SK-N-SH (cell line): ENCODE results near the gene ST6GALNAC2. TPM values are rescaled to one million over a fixed set of nuclear protein-coding genes. Genes with fewer than 3 reads are reported as not detected.

Experiments used
- CTCF ChIA-PET: fragments of 300-600, 350-600 bp; formaldehyde crosslinking; extraction: SDS; loops from one replicate; lab custom pipeline; 2021; lab: Yijun Ruan, JAX
- POLR2A ChIA-PET: fragments of 350-600 bp; sonication (Branson Sonifier 250); formaldehyde crosslinking; extraction: SDS; loops from one replicate; lab custom pipeline; 2020; ENCODE audit warnings: antibody characterized with exemption, inconsistent platforms; lab: Yijun Ruan, JAX
- DNase-seq: peaks from one replicate; pipeline ENCODE4 v3.0.0; 2012
- H2AFZ ChIP-seq: fragments of 200-600 bp; sonication (generic); 2 replicates; pipeline ENCODE4 v1.8.1; 2016; ENCODE audit warnings: antibody characterized with exemption, mild to moderate bottlenecking, low read depth
- H3F3A ChIP-seq: fragments of 200-600 bp; sonication (generic); replicated peaks from 2 replicates; pipeline ENCODE3; 2016; ENCODE audit warnings: antibody characterized with exemption, mild to moderate bottlenecking; ENCODE audit not compliant: insufficient read depth
- H3K27ac ChIP-seq, 2 experiments: fragments of 200-500 bp in 1 of 2; fragments of 200-600 bp in 1 of 2; sonication (Bioruptor generic) in 1 of 2; sonication (generic), shearing (Covaris generic) in 1 of 2; 2 replicates each; pipeline versions ENCODE4 v1.5.1 to v1.6.1; 2014 to 2016; ENCODE audit warnings: low read depth in 2 of 2, inconsistent platforms in 1 of 2, low read length in 1 of 2, mild to moderate bottlenecking in 1 of 2, mixed read lengths in 1 of 2
- H3K27me3 ChIP-seq: fragments of 200-600 bp; sonication (generic), shearing (Covaris generic); 2 replicates; pipeline ENCODE4 v1.6.1; 2016; ENCODE audit warnings: mixed run types; ENCODE audit not compliant: insufficient read depth
- H3K36me3 ChIP-seq, 2 experiments: fragments of 200-500 bp in 1 of 2; fragments of 200-600 bp in 1 of 2; sonication (Bioruptor generic) in 1 of 2; sonication (generic) in 1 of 2; replicated peaks in 1 of 2; 2 replicates each; pipeline versions ENCODE3 to v1.5.1; 2014 to 2016; ENCODE audit warnings: low read length in 1 of 2, mild to moderate bottlenecking in 1 of 2; ENCODE audit not compliant: insufficient read depth in 2 of 2, control insufficient read depth in 1 of 2
- H3K4me1 ChIP-seq, 2 experiments: fragments of 200-500 bp in 1 of 2; fragments of 200-600 bp in 1 of 2; sonication (Bioruptor generic) in 1 of 2; sonication (generic), shearing (Covaris generic) in 1 of 2; 2 replicates each; pipeline versions ENCODE4 v1.5.1 to v1.6.1; 2014 to 2016; ENCODE audit warnings: low read depth in 1 of 2, low read length in 1 of 2, mixed run types in 1 of 2; ENCODE audit not compliant: insufficient read depth in 2 of 2, control insufficient read depth in 1 of 2
- H3K4me2 ChIP-seq: fragments of 200-600 bp; sonication (generic), shearing (Covaris generic); 2 replicates; pipeline ENCODE4 v1.6.1; 2017; ENCODE audit warnings: mixed run types
- H3K4me3 ChIP-seq, 2 experiments: fragments of 200-500 bp in 1 of 2; fragments of 200-600 bp in 1 of 2; sonication (Bioruptor generic) in 1 of 2; sonication (generic), shearing (Covaris generic) in 1 of 2; 2 replicates each; pipeline versions ENCODE4 v1.5.1 to v1.8.1; 2014 to 2016; ENCODE audit warnings: low read depth in 2 of 2, inconsistent platforms in 1 of 2, low read length in 1 of 2, mild to moderate bottlenecking in 1 of 2, mixed read lengths in 1 of 2, moderate library complexity in 1 of 2
- H3K79me2 ChIP-seq: fragments of 200-600 bp; sonication (generic); 2 replicates; pipeline ENCODE4 v1.8.1; 2017; ENCODE audit warnings: mild to moderate bottlenecking; ENCODE audit not compliant: insufficient read depth
- H3K9ac ChIP-seq: fragments of 200-600 bp; sonication (generic); 2 replicates; pipeline ENCODE4 v1.6.1; 2017; ENCODE audit warnings: mixed run types
- H3K9me2 ChIP-seq: fragments of 200-600 bp; sonication (generic); 2 replicates; pipeline ENCODE4 v1.6.1; 2017; ENCODE audit warnings: mixed run types
- H3K9me3 ChIP-seq: fragments of 200-600 bp; sonication (generic); 2 replicates; pipeline ENCODE4 v1.6.1; 2017; ENCODE audit warnings: mixed run types, mild to moderate bottlenecking, moderate library complexity
- H4K20me1 ChIP-seq: fragments of 200-600 bp; sonication (generic); 2 replicates; pipeline ENCODE4 v1.6.1; 2017; ENCODE audit warnings: mild to moderate bottlenecking, mixed run types; ENCODE audit not compliant: insufficient read depth
- ELF1 ChIP-seq: IDR thresholded peaks from 2 replicates; pipeline ENCODE4 v1.4.0; 2012
- EP300 ChIP-seq, 2 experiments: IDR thresholded peaks; 2 replicates each; pipeline versions ENCODE4 v1.4.0 to v1.6.1; 2012; ENCODE audit warnings: borderline replicate concordance in 1 of 2, low read depth in 1 of 2, low read length in 1 of 2
- GATA2 ChIP-seq: sonication (generic); formaldehyde crosslinking; IDR thresholded peaks from 2 replicates; pipeline ENCODE4 v1.5.0; 2020; ENCODE audit warnings: mild to moderate bottlenecking, missing genetic modification reagents
- RFX5 ChIP-seq: IDR thresholded peaks from 2 replicates; pipeline ENCODE4 v1.6.1; 2012; ENCODE audit warnings: mild to moderate bottlenecking, improper control_type of control experiment, low read length
- RXRA ChIP-seq: IDR thresholded peaks from 2 replicates; pipeline ENCODE4 v1.4.0; 2012; ENCODE audit warnings: low read depth, mild to moderate bottlenecking, borderline replicate concordance
- TCF12 ChIP-seq: IDR thresholded peaks from 2 replicates; pipeline ENCODE4 v1.4.0; 2012
- TEAD4 ChIP-seq: IDR thresholded peaks from 2 replicates; pipeline ENCODE4 v1.4.0; 2012; ENCODE audit warnings: mild to moderate bottlenecking, borderline replicate concordance; ENCODE audit not compliant: insufficient read depth
- WGBS: methylation state at CpG from one replicate; pipeline ENCODE4 v1.1.6; 2017; ENCODE audit warnings: low lambda C conversion rate; 5-methylcytosine and 5-hydroxymethylcytosine counted together
- polyA plus RNA-seq, 3 experiments: library from polyadenylated mRNA; depleted of rRNA; stranded (reverse); fragments of >200 nt; gene quantifications; 2 replicates each; pipeline ENCODE4 v1.2.3, GENCODE V29; 2012
- TF ChIP-seq, protein P1 (sequence below): IDR thresholded peaks from 2 replicates; pipeline ENCODE4 v1.6.1; 2012; ENCODE audit warnings: mild to moderate bottlenecking, low read depth, low read length, moderate library complexity
- TF ChIP-seq, protein P2 (sequence below): IDR thresholded peaks from 2 replicates; pipeline ENCODE4 v1.4.0; 2012; ENCODE audit warnings: low read depth
- TF ChIP-seq, protein P3 (sequence below): IDR thresholded peaks from 2 replicates; pipeline ENCODE4; 2012
- TF ChIP-seq, protein P4 (sequence below): IDR thresholded peaks from 2 replicates; pipeline ENCODE4 v1.4.0; 2012; ENCODE audit warnings: low read depth, borderline replicate concordance

ST6GALNAC2 gene
- polyA plus RNA-seq, 1 of the 3 experiments (the other 2 are of a cell fraction), result 0.94 TPM

DNA sequence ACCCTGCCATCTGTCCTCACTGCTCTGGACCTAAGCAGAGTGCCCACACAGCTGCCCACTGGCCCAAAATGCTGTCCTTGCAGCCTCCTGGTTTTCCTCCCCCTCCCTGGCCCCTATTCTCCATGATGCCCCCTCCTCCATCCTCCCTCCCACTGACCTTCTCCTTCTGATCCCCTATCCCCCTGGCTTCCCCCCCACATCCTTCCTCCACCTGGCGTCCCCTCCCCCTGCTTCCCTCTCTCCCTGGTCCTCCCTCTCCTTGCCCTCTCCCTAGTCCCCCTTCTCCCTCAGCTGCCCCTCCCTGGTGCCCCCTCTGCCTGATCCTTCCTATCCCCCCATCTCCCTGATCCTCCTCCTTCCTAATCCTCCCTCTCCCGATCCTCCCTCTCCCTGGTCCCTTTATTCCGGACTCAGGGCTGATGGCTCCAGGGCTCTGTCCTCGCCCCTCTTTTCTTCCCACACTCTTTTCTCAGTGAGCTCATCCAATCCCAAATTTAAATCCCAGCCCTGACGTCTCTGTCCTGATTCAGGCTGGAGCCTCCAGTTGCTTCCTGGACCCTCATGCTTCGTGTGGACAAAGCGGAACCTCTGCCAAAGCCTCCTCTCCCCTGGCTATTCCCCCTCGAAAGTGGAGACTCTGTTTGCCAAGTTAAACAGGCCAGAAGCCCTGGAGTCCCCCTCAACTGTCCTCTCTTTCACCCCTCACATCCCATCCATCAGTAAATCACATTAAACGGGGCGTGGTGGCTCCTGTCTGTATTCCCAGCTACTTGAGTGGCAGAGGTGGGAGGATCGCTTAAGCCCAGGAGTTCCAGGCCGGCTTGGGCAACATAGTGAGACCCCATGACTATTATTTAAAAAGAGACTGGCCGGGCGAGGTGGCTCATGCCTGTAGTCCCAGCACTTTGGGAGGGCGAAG, 66.4 kb downstream of the ST6GALNAC2 start:
- CTCF ChIA-PET, result interaction anchor here (0.6 to 22.2 kb wide), 13 partner anchors 9 to 164 kb away, joined by 3 to 679 read pairs (median 13); partner anchors contain the start of genes AANAT, CYGB, PRCD and UBE2O
- 77% methylated on average over 15 of the region's 15 CpGs for WGBS

More for the DNA sequence above, 66.4 kb downstream of the ST6GALNAC2 start:
- TF ChIP-seq, protein P1, sequence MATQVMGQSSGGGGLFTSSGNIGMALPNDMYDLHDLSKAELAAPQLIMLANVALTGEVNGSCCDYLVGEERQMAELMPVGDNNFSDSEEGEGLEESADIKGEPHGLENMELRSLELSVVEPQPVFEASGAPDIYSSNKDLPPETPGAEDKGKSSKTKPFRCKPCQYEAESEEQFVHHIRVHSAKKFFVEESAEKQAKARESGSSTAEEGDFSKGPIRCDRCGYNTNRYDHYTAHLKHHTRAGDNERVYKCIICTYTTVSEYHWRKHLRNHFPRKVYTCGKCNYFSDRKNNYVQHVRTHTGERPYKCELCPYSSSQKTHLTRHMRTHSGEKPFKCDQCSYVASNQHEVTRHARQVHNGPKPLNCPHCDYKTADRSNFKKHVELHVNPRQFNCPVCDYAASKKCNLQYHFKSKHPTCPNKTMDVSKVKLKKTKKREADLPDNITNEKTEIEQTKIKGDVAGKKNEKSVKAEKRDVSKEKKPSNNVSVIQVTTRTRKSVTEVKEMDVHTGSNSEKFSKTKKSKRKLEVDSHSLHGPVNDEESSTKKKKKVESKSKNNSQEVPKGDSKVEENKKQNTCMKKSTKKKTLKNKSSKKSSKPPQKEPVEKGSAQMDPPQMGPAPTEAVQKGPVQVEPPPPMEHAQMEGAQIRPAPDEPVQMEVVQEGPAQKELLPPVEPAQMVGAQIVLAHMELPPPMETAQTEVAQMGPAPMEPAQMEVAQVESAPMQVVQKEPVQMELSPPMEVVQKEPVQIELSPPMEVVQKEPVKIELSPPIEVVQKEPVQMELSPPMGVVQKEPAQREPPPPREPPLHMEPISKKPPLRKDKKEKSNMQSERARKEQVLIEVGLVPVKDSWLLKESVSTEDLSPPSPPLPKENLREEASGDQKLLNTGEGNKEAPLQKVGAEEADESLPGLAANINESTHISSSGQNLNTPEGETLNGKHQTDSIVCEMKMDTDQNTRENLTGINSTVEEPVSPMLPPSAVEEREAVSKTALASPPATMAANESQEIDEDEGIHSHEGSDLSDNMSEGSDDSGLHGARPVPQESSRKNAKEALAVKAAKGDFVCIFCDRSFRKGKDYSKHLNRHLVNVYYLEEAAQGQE, result no peak
- no peak for TF ChIP-seq RXRA
- no peak for TF ChIP-seq TCF12
- TF ChIP-seq, protein P2, sequence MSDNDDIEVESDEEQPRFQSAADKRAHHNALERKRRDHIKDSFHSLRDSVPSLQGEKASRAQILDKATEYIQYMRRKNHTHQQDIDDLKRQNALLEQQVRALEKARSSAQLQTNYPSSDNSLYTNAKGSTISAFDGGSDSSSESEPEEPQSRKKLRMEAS, result no peak
- TF ChIP-seq, protein P3, sequence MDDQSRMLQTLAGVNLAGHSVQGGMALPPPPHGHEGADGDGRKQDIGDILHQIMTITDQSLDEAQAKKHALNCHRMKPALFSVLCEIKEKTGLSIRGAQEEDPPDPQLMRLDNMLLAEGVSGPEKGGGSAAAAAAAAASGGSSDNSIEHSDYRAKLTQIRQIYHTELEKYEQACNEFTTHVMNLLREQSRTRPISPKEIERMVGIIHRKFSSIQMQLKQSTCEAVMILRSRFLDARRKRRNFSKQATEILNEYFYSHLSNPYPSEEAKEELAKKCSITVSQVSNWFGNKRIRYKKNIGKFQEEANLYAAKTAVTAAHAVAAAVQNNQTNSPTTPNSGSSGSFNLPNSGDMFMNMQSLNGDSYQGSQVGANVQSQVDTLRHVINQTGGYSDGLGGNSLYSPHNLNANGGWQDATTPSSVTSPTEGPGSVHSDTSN, result no peak
- TF ChIP-seq, protein P4, sequence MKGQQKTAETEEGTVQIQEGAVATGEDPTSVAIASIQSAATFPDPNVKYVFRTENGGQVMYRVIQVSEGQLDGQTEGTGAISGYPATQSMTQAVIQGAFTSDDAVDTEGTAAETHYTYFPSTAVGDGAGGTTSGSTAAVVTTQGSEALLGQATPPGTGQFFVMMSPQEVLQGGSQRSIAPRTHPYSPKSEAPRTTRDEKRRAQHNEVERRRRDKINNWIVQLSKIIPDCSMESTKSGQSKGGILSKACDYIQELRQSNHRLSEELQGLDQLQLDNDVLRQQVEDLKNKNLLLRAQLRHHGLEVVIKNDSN, result no peak
- TF ChIP-seq TEAD4, result no peak
- TF ChIP-seq ELF1, result no peak
- TF ChIP-seq GATA2 (CRISPR knock-in tag), result no peak
- TF ChIP-seq RFX5, result no peak
- no peak for TF ChIP-seq EP300 (IDR thresholded peaks at IDR 0.05; ENCODE audit: borderline replicate concordance in 1 of 2, low read depth in 1 of 2, low read length in 1 of 2)
- Histone ChIP-seq H3K9me3 (no peaks in the 10 kb centered on the region), H2AFZ (no peak overlapping the region), H3K27ac (no peak overlapping the region), H3K9me2 (no peaks in the 10 kb centered on the region), H3K4me3 (no peak overlapping the region), H3K36me3 (no peaks in the 10 kb centered on the region), H3K79me2 (no peaks in the 10 kb centered on the region), H3F3A (no peaks in the 10 kb centered on the region), H3K9ac (no peak overlapping the region), H3K4me2 (no peak overlapping the region), H3K27me3 (peaks cover 17% of the 10 kb centered on the region; the same call in 1 of the 2 replicates), H4K20me1 (no peaks in the 10 kb centered on the region), H3K4me1 (peaks cover 0 to 5% of the 10 kb centered on the region in 2 experiments; a peak in 1 of 4 replicates)
- DNase-seq, result no peak
- POLR2A ChIA-PET, result interaction anchor here (3.4 kb wide), 1 partner anchor 26 kb away, joined by 26 read pairs; no protein-coding TSS in a partner anchor
